GM13976 (cell line): ENCODE data around the gene EEIG1.

ENCODE experiments used
- DNase-seq: peaks from one replicate; pipeline ENCODE4 v3.0.0; 2012; ENCODE audit warnings: low spot score
- CTCF ChIP-seq: IDR thresholded peaks from 2 replicates; pipeline ENCODE4 v1.5.1; 2012; ENCODE audit warnings: borderline replicate concordance, mild to moderate bottlenecking; ENCODE audit not compliant: insufficient read depth; ENCODE audit errors: extremely low read depth, missing control alignments, control extremely low read depth
- in situ Hi-C: fragments of 300-500 bp; cut with MboI; formaldehyde crosslinking; loops from one replicate; pipeline ENCODE4 v1.12.0; 2022; ENCODE audit warnings: low sequenced_read_pairs, mixed read lengths, inconsistent platforms; ENCODE audit not compliant: unreplicated experiment

Gene EEIG1

GRCh38 chr9:127947841-127948710 is 32.7 kb downstream of the EEIG1 start:
- no peak for TF ChIP-seq CTCF
- in situ Hi-C loops: loop anchor here (25.0 kb wide), 1 partner anchor 89 kb away; no protein-coding TSS in a partner anchor
- DNase-seq: no peak

- no peak for TF ChIP-seq CTCF
- DNase-seq: no peak
- in situ Hi-C loops: loop anchor here (25.0 kb wide), 1 partner anchor 91 kb away; no protein-coding TSS in a partner anchor
Observed at GRCh38 chr9:127946728-127947127, 34.1 kb downstream of the EEIG1 start.

GRCh38 chr9:127945942-127946341 is 34.8 kb downstream of the EEIG1 start:
- DNase-seq: no peak
- in situ Hi-C loops: loop anchor here (25.0 kb wide), 1 partner anchor 91 kb away; no protein-coding TSS in a partner anchor
- TF ChIP-seq CTCF: no peak

- no peak for DNase-seq
- no peak for TF ChIP-seq CTCF
- in situ Hi-C loops: loop anchor here (25.0 kb wide), 1 partner anchor 92 kb away; no protein-coding TSS in a partner anchor
Observed at GRCh38 chr9:127945338-127945737, 35.5 kb downstream of the EEIG1 start.

GRCh38 chr9:127944586-127945218 is 36.1 kb downstream of the EEIG1 start:
- no peak for DNase-seq
- in situ Hi-C loops: loop anchor here (25.0 kb wide), 1 partner anchor 93 kb away; no protein-coding TSS in a partner anchor
- no peak for TF ChIP-seq CTCF

GRCh38 chr9:127943731-127944144 is 37.1 kb downstream of the EEIG1 start:
- TF ChIP-seq CTCF: peak; percentile 90
- DNase-seq: peak; percentile 89
- in situ Hi-C loops: loop anchor here (25.0 kb wide), 1 partner anchor 94 kb away; no protein-coding TSS in a partner anchor
